ENCODE measurements around the gene COL7A1.
"Not testable (repeated sequence)": the region's sequence is repeated elsewhere in the genome, so short reads cannot be mapped to it uniquely, and the experiment has no call there.

The COL7A1 gene

GRCh38 chr3:48562367-48563095, 32.6 kb downstream of the COL7A1 start:
- DNase-seq = no peak

GRCh38 chr3:48561045-48561736, 33.9 kb downstream of the COL7A1 start:
- DNase-seq = no peak

GRCh38 chr3:48560648-48561018, 34.5 kb downstream of the COL7A1 start:
- DNase-seq = no peak

- DNase-seq = no peak
These were observed 36.5 kb downstream of the COL7A1 start for GRCh38 chr3:48558493-48559134.

GRCh38 chr3:48556796-48557626, 38.1 kb downstream of the COL7A1 start, which contains the start of gene PFKFB4:
Gene PFKFB4, minus strand, starts transcription at chr3:48556803. Its CDS starts 26 bp downstream, at chr3:48556777.
- peak; percentile 98 for DNase-seq

- DNase-seq = no peak
These were observed 39.0 kb downstream of the COL7A1 start for GRCh38 chr3:48555949-48556795.

GRCh38 chr3:48555231-48555948, 39.7 kb downstream of the COL7A1 start:
- DNase-seq = no peak

GRCh38 chr3:48553886-48554845, 41.0 kb downstream of the COL7A1 start:
- no peak for DNase-seq

GRCh38 chr3:48553361-48553760, 41.8 kb downstream of the COL7A1 start:
- DNase-seq = no peak

GRCh38 chr3:48552111-48552951, 42.8 kb downstream of the COL7A1 start:
- no peak for DNase-seq

- not testable (repeated sequence) for DNase-seq
These were observed 43.5 kb downstream of the COL7A1 start for GRCh38 chr3:48551651-48552050.

GRCh38 chr3:48548729-48549705, 46.1 kb downstream of the COL7A1 start:
- DNase-seq = peak; percentile 79

- DNase-seq = no peak
These were observed 47.0 kb downstream of the COL7A1 start for GRCh38 chr3:48548126-48548525.

- DNase-seq = no peak
These were observed 48.8 kb downstream of the COL7A1 start for GRCh38 chr3:48546203-48546829.

- DNase-seq = no peak
These were observed 51.0 kb downstream of the COL7A1 start for GRCh38 chr3:48544141-48544540.

- no peak for DNase-seq
These were observed 51.8 kb downstream of the COL7A1 start for GRCh38 chr3:48543271-48543866.

- DNase-seq = no peak
These were observed 56.7 kb downstream of the COL7A1 start for GRCh38 chr3:48538451-48538850.

Measured in T-helper 9 cell (primary cell).